Caco-2 (cell line): ENCODE measurements around the gene HNF4A. TPM values are rescaled to one million over a fixed set of nuclear protein-coding genes. Genes with fewer than 3 reads are reported as not detected.

Experiments used
- BruUV-seq: library from RNA; stranded (reverse); fragments of 400-500 nt; replicated peaks from 2 replicates; lab custom pipeline; 2021; lab: Mats Ljungman, UMichigan
- CTCF ChIA-PET: fragments of 300-600 bp; sonication (Branson Sonifier 250); formaldehyde crosslinking; loops from one replicate; lab custom pipeline; 2022; ENCODE audit warnings: antibody characterized with exemption; lab: Charles Lee
- POLR2A ChIA-PET: fragments of 300-600 bp; sonication (Branson Sonifier 250); formaldehyde crosslinking; loops from one replicate; lab custom pipeline; 2022; ENCODE audit warnings: antibody characterized with exemption; lab: Charles Lee
- DNase-seq, 2 experiments: peaks; one replicate each; pipeline versions ENCODE4 v3.0.0 to v3.0.0-alpha.2; 2020 to 2022
- H3K27me3 ChIP-seq: replicated peaks from 2 replicates; pipeline ENCODE4 v1.6.0; 2011; ENCODE audit warnings: low read length; ENCODE audit not compliant: control insufficient read depth, insufficient read depth
- H3K36me3 ChIP-seq: 2 replicates; pipeline ENCODE4 v1.5.1; 2011; ENCODE audit warnings: low read length; ENCODE audit not compliant: control insufficient read depth, insufficient read depth
- H3K4me1 ChIP-seq: fragments of 250-450 bp; sonication (Bioruptor Pico); 2 replicates; pipeline ENCODE4 v1.5.1; 2020; ENCODE audit warnings: mild to moderate bottlenecking
- H3K4me3 ChIP-seq: 2 replicates; pipeline ENCODE4 v1.5.1; 2011; ENCODE audit warnings: low read depth, mild to moderate bottlenecking, control low read depth, low read length
- H3K9me3 ChIP-seq: fragments of 250-450 bp; sonication (Bioruptor Pico); 2 replicates; pipeline ENCODE4 v1.5.1; 2020; ENCODE audit warnings: mild to moderate bottlenecking, moderate library complexity
- H3K27ac Mint-ChIP-seq: one replicate; pipeline ENCODE4 v1.8.0; 2022; ENCODE audit warnings: mixed read lengths; ENCODE audit not compliant: unreplicated experiment
- H3K27me3 Mint-ChIP-seq: one replicate; pipeline ENCODE4 v1.8.0; 2022; ENCODE audit warnings: mixed read lengths; ENCODE audit not compliant: insufficient read depth, unreplicated experiment
- H3K36me3 Mint-ChIP-seq: one replicate; pipeline ENCODE4 v1.8.0; 2022; ENCODE audit warnings: mild to moderate bottlenecking, mixed read lengths; ENCODE audit not compliant: insufficient read depth, unreplicated experiment
- H3K4me1 Mint-ChIP-seq: one replicate; pipeline ENCODE4 v1.8.0; 2022; ENCODE audit warnings: low read depth, mixed read lengths; ENCODE audit not compliant: unreplicated experiment
- H3K4me3 Mint-ChIP-seq: one replicate; pipeline ENCODE4 v1.8.0; 2022; ENCODE audit warnings: mild to moderate bottlenecking, moderate library complexity, mixed read lengths; ENCODE audit not compliant: unreplicated experiment
- H3K9me3 Mint-ChIP-seq: one replicate; pipeline ENCODE4 v1.8.0; 2022; ENCODE audit warnings: mixed read lengths; ENCODE audit not compliant: unreplicated experiment
- CTCF ChIP-seq, 2 experiments: fragments of 200-600 bp in 1 of 2; IDR thresholded peaks; 1 replicate in 1 of 2; 2 replicates in 1 of 2; pipeline versions ENCODE4 v1.5.1 to v1.8.0; 2011 to 2022; ENCODE audit warnings: antibody characterized with exemption in 1 of 2, control low read depth in 1 of 2, inconsistent platforms in 1 of 2, low read depth in 1 of 2, low read length in 1 of 2, mild to moderate bottlenecking in 1 of 2, moderate library complexity in 1 of 2; ENCODE audit not compliant: insufficient read depth in 1 of 2, severe bottlenecking in 1 of 2, unreplicated experiment in 1 of 2
- intact Hi-C: fragments of 100-400 bp; cut with micrococcal nuclease; formaldehyde crosslinking; loops from one replicate; pipeline ENCODE4 v1.10.0; 2022; ENCODE audit not compliant: unreplicated experiment
- total RNA-seq: library from RNA; stranded (reverse); gene quantifications from 2 replicates; pipeline ENCODE4 v1.2.3, GENCODE V29; 2022

Gene HNF4A
- total RNA-seq, 1 experiment from 2014 or later: 292 TPM

- CTCF ChIA-PET: interaction anchor here (0.6 to 1.9 kb wide), 7 partner anchors 9 to 277 kb away, joined by 3 to 5 read pairs (median 4); partner anchors contain the start of genes FITM2, SERINC3 and TTPAL
Observed at GRCh38 chr20:44467289-44467883, 111.9 kb downstream of the HNF4A start.

GRCh38 chr20:44468044-44468782, 112.7 kb downstream of the HNF4A start:
- Histone ChIP-seq H3K27me3 (no peaks in the 10 kb centered on the region), H3K4me1 (no peaks in the 10 kb centered on the region), H3K4me3 (no peak overlapping the region), H3K9me3 (no peaks in the 10 kb centered on the region), H3K36me3 (no peaks in the 10 kb centered on the region)
- ChIA-PET CTCF (interaction anchor here (1.2 to 5.4 kb wide), 3 partner anchors 157 to 278 kb away, joined by 4 to 158 read pairs (median 5); partner anchors contain the start of gene FITM2), POLR2A (interaction anchor here (0.6 kb wide), 1 partner anchor 63 kb away, joined by 3 read pairs; no protein-coding TSS in a partner anchor)
- H3K9me3 Mint-ChIP-seq: no peaks in the 10 kb centered on the region
- no peak overlapping the region for H3K4me3 Mint-ChIP-seq
- H3K27ac Mint-ChIP-seq: no peak overlapping the region
- no peak for TF ChIP-seq CTCF (IDR thresholded peaks at IDR 0.05; ENCODE audit: insufficient read depth in 1 of 2, low read depth in 1 of 2, low read length in 1 of 2, severe bottlenecking in 1 of 2, unreplicated experiment in 1 of 2)
- intact Hi-C loops: no loop called here
- no TSS peak for BruUV-seq
- no peaks in the 10 kb centered on the region for H3K36me3 Mint-ChIP-seq
- no peak for DNase-seq
- no peaks in the 10 kb centered on the region for H3K4me1 Mint-ChIP-seq
- no peaks in the 10 kb centered on the region for H3K27me3 Mint-ChIP-seq

More at GRCh38 chr20:44467289-44467883, 111.9 kb downstream of the HNF4A start:
- POLR2A ChIA-PET: interaction anchor here (0.6 kb wide), 1 partner anchor 62 kb away, joined by 3 read pairs; no protein-coding TSS in a partner anchor
- no peaks in the 10 kb centered on the region for H3K9me3 Mint-ChIP-seq
- no peaks in the 10 kb centered on the region for H3K27me3 Mint-ChIP-seq
- H3K36me3 Mint-ChIP-seq: no peaks in the 10 kb centered on the region
- no peaks in the 10 kb centered on the region for H3K4me1 ChIP-seq
- H3K9me3 ChIP-seq: no peaks in the 10 kb centered on the region
- intact Hi-C loops: loop anchor here (2.0 kb wide), 1 partner anchor 143 kb away; no protein-coding TSS in a partner anchor
- no peak overlapping the region for H3K27ac Mint-ChIP-seq
- no peaks in the 10 kb centered on the region for H3K4me1 Mint-ChIP-seq
- H3K4me3 ChIP-seq: no peak overlapping the region
- no TSS peak for BruUV-seq
- no peak overlapping the region for H3K4me3 Mint-ChIP-seq
- DNase-seq: peak in 1 of 2 experiments; percentile 27
- H3K36me3 ChIP-seq: no peaks in the 10 kb centered on the region
- no peak for TF ChIP-seq CTCF (IDR thresholded peaks at IDR 0.05; ENCODE audit: insufficient read depth in 1 of 2, low read depth in 1 of 2, low read length in 1 of 2, severe bottlenecking in 1 of 2, unreplicated experiment in 1 of 2)
- H3K27me3 ChIP-seq: no peaks in the 10 kb centered on the region

- H3K27me3 Mint-ChIP-seq: no peaks in the 10 kb centered on the region
- Histone ChIP-seq H3K36me3 (no peaks in the 10 kb centered on the region), H3K27me3 (no peaks in the 10 kb centered on the region), H3K9me3 (no peaks in the 10 kb centered on the region), H3K4me1 (peaks cover 11% of the 10 kb centered on the region), H3K4me3 (no peak overlapping the region)
- no peak for TF ChIP-seq CTCF (IDR thresholded peaks at IDR 0.05; ENCODE audit: insufficient read depth in 1 of 2, low read depth in 1 of 2, low read length in 1 of 2, severe bottlenecking in 1 of 2, unreplicated experiment in 1 of 2)
- peaks cover 11% of the 10 kb centered on the region for H3K4me1 Mint-ChIP-seq
- no peak overlapping the region for H3K27ac Mint-ChIP-seq
- intact Hi-C loops: loop anchor here (2.0 to 10.0 kb wide), 2 partner anchors 160 to 264 kb away; partner anchors contain the start of gene FITM2
- no peaks in the 10 kb centered on the region for H3K9me3 Mint-ChIP-seq
- H3K36me3 Mint-ChIP-seq: peaks cover 5% of the 10 kb centered on the region
- ChIA-PET POLR2A (no interaction called here), CTCF (interaction anchor here (0.6 to 5.4 kb wide), 9 partner anchors 11 to 280 kb away, joined by 3 to 158 read pairs (median 13); partner anchors contain the start of gene FITM2)
- DNase-seq: no peak
- H3K4me3 Mint-ChIP-seq: no peak overlapping the region
- no TSS peak for BruUV-seq
Observed at GRCh38 chr20:44470327-44470726, 114.8 kb downstream of the HNF4A start.
